HG03066 (cell line): ENCODE results near the gene SMIM41.

Source experiments
- ATAC-seq: cut with Tn5 transposase; IDR thresholded peaks from one replicate; pipeline ENCODE4 v1.9.1; 2021; ENCODE audit warnings: low read depth; ENCODE audit not compliant: unreplicated experiment

Gene SMIM41

GRCh38 chr12:52119398-52120254 is 40.1 kb downstream of the SMIM41 start:
- no peak for ATAC-seq

DNA sequence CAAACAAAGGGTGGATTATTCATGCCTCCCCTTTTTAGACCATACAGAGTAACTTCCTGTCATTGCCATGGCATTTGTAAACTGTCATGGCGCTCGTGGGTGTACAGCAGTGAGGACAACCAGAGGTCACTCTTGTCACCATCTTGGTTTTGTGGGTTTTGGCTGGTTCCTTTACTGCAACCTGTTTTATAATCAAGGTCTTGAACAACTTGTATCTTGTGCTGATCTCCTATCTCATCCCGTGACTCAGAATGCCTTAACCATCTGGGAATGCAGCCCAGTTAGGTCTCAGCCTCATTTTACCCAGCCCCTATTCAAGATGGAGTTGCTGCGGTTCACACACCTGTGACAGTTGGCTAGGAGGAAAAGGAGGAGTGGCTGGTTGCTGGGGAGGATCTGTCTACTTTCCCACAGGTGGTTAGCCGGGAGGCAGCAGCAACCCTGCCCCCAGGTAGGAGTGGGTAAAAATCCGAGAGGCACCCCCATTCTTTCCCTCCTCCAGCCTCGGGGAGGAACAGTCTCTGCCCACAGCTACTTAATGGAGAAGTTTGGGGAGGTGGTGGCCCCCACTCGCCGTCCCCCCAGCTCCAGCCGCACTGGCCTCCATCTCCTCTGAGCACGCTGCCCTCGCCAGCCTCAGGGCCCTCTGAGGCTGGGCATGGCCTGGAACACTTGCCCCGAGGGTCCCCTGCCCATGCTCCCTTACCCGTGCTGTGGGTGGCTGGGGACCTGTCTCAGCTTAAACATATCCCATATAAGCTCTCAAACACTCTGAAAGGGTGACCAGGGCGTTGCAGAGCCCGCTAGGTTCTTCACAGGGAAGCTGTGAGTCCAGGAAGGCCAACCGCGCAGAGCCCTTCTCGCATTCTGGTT is 41.7 kb downstream of the SMIM41 start:
- ATAC-seq: no peak

DNA sequence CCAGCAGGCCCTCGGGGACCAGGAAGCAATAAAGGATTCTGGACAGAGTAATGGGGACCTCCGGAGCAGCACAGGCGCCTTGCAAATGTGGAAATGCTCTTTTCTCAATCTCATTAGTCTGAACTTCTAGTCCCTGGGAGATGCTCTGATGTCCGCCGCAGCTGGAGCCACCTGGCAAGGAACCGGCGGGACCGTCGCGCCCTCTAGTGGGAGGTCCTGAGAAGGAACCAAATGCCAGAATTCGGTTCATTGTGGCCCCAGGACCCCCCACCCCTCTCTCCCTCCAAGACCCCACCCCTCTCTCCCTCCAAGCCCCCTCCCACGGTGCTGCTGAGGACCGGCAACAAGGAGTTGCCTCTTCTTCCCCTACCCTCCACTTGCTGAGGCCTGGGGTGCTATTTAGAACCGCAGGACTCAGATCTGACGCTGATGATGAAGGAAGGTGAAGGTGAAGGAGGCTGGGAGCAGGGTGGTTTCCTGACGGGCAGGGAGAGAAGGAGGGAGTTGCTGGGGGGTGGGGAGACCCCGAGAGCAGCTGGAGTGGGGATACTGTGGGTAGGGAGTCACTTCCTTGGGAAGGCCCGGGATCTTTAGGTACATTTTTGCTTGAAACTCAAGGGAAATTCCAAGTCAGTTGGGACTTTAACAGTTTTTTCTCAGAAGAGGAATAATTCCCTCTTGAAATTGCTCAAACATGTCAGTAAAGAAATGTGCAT is 42.5 kb downstream of the SMIM41 start:
- no peak for ATAC-seq

- no peak for ATAC-seq
Observed at GRCh38 chr12:52122540-52122871, 43.0 kb downstream of the SMIM41 start.

- ATAC-seq: no peak
Observed at GRCh38 chr12:52122904-52123303, 43.4 kb downstream of the SMIM41 start.

GRCh38 chr12:52123487-52124186 is 44.1 kb downstream of the SMIM41 start:
- no peak for ATAC-seq

- ATAC-seq: no peak
Observed at GRCh38 chr12:52125476-52125900, 46.0 kb downstream of the SMIM41 start.

GRCh38 chr12:52126050-52126604 is 46.6 kb downstream of the SMIM41 start:
- no peak for ATAC-seq

- no peak for ATAC-seq
Observed at GRCh38 chr12:52126605-52127578, 47.4 kb downstream of the SMIM41 start.

GRCh38 chr12:52127683-52128450 is 48.4 kb downstream of the SMIM41 start:
- ATAC-seq: no peak

DNA sequence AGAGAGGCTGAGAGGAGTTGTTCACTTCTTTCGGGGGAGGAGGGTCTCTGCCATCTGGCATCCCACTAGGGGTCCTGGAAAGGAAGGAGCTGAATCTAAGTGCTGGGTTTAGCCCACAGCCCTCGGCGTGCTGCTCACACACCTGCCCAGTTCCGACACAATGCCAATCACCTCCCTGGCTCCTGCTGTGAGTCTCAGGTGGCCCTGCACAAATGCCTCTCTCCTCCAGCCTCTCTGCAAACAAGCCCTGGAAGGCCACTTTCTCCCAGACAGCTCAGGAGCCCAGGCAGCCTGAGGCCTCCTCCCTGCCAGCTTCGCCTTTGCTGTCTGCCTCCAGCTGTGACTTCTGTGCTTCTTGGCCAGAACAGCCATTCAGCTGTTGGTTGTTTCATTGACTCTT is 51.2 kb downstream of the SMIM41 start:
- ATAC-seq: no peak

DNA sequence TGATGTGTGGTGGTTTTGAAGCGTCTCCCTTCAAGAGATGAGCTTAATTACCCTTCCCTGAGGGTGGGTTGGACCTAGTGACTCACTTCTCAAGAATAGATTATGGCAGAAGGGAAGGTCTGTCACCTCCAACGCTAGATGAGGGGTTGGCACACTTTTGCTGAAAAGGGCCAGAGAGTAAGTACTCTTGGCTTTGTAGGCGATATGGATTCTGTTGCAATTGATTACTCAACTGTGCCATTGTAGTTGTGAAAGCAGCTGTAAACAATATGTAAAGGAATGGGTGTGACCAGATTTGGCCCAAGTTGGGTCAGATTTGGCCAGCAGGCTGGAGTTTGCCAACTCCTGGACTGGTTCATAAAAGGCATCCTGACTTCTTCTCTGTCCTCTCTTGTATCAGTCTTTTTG is 53.3 kb downstream of the SMIM41 start:
- no peak for ATAC-seq

- ATAC-seq: no peak
Observed at GRCh38 chr12:52137746-52138145, 58.2 kb downstream of the SMIM41 start.

GRCh38 chr12:52139147-52139546 is 59.6 kb downstream of the SMIM41 start:
- ATAC-seq: no peak

- ATAC-seq: no peak
Observed at GRCh38 chr12:52139579-52140062, 60.1 kb downstream of the SMIM41 start.

GRCh38 chr12:52141306-52141705 is 61.8 kb downstream of the SMIM41 start:
- no peak for ATAC-seq

DNA sequence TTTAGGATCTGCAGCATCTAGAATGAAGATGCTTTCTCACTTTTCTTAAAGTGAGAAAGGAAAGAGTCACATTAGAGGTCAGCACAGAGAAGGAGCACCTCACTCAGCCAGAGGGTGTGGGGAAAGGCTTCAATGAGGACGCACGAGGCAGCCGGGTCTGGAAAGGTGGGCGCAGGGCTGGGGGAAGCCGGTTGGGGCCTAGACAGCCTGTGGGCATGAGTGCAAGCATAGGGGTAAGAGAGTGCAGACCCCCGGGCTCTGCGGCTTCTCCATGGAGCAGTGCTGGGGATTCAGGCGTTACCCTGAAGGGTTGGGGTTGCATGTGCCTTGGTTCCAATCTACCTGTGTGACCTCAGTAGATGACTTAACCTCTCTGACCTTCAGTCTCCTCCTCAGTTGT is 62.4 kb downstream of the SMIM41 start:
- ATAC-seq: no peak

DNA sequence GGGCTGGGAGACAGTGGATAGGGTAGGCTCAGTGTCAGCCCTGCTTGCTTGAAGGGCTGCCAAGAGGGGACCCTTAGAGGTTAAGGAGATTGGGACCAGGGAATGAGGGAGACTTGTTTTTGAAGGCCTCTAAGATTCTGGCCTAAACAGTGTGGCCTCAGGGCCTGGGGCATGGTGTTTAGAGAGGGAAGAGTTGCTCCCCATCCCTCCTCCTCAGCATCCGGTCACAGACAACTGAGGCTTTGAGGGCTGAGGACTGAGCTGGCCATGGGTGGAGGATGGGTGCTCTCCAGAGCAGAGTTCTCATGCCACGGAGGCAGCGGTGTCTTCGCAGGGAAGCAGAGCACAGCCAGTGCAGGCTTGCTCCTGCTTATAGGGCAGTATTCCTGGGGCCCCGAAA is 62.9 kb downstream of the SMIM41 start:
- no peak for ATAC-seq
